ENCODE data around the gene RHOU.
"Not testable (repeated sequence)": the region's sequence is repeated elsewhere in the genome, so short reads cannot be mapped to it uniquely, and the experiment has no call there.

RHOU gene

DNA sequence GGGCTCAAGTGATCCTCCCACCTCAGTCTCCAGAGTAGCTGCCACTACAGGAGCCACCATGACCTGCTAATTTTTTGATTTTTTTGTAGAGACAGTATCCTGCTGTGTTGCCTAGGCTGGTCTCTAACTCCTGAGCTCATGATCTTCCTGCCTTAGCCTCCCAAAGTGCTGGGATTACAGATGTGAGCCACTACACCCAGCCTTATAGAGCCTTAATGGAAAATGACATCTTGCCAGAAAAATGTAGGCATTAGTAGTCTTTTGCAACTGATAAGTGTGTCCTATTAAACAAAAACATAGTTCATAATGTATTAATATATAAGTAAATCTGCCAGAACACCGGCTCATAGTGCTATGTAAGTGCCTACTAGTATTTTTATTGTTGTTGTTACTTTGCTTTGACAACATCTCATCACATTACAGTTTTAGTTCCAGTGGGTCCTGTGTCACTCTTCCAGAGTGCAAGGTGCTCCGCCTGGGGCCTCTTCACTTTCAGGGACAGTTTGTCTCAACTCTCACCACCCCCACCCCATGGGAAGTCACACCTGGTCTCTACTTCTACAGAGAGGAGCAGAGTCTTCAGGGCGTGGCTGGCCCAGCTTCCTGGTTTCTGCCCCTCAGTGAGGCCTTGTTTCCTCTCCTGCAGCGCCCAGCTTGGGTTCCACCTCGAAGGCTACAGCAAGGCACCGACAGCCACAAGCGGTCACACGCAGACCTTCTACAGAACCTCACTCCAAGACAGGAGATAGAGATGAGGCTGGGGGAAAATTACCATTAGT is 30.1 kb downstream of the RHOU start:
- no peak for DNase-seq

GRCh38 chr1:228766788-228767187 is 31.5 kb downstream of the RHOU start:
- no peak for DNase-seq

- no peak for DNase-seq
Observed at GRCh38 chr1:228767636-228768354, 32.5 kb downstream of the RHOU start.

- no peak for DNase-seq
Observed at GRCh38 chr1:228768355-228769000, 33.2 kb downstream of the RHOU start.

DNA sequence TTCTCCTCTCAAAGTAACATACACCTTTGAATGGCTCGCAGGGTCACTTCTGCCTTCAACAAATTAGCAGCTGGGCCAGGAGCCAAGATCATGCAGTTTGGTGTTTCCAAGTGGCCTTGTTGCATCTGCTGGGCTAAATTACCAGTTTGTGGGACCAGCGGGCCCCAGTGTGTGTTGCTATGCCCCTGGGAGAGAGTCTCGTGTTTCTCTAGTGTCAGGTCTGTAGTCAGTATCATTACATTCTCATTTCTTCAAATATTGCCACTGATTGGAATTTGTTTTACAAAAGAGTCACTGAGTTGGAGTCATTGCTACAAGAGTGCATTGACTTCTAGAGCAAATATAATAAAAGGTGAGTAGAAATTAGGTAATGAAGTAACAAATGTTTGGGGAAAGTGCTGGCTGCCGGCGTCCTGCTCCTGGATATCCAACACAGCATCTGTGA is 35.5 kb downstream of the RHOU start:
- DNase-seq = no peak

- DNase-seq = no peak
Observed at GRCh38 chr1:228772516-228773212, 37.4 kb downstream of the RHOU start.

- not testable (repeated sequence) for DNase-seq
Observed at GRCh38 chr1:228775946-228776345, 40.7 kb downstream of the RHOU start.

DNA sequence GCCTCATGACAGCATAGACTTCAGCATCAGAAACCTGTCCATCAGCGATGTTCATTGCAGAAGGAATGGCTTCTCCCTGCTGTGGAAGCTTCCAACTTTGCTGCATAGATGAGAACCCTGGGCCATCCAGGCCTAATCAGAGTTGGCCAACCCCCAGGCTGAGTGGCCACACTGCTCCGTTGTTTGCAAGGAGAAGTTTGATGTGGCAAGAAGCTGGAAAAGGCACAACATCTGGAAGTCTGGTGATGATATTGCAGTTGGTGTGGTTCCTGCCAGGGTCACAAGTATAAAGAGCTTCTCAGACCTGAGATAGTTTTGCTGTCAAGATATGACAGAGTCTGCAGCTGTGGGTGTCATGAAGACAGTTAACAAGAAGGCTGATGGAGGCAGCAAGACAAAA is 41.2 kb downstream of the RHOU start:
- DNase-seq = no peak

DNA sequence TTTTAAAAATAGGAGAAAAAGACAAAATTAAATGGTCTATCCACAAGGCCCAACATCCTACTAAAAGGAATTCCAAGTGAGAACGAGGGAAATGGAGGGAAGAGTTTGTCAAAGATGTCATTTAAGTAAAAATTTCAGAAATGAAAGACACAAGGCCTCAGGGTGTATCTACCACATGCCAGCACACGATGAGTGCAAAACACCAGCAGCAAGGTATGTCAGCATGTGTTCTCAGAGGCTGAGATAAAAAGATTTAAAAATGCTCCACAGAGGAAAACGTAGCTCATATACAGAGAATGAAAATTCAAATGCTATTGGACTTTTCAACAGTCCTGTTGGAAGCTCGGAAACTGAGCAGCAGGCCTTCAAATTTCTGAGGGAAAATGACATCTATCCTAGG is 42.0 kb downstream of the RHOU start:
- DNase-seq = no peak

DNA sequence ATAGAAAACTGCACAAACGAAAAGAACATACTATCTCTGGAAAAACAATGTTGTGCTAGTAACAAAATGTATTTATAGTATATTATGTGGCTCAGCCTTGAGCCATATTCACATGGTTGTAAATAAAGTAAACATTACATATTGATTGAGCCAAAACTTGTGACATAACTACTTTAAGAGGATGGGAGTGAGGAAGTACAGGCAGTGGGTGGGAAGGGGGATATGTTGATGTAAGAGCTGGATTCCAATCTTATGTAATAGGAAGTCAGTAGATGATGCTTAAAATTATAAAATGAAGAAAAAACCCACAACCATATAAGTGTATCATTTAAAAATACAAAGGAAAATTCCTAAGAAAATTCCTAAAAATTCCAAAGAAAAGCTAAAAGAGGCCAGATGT is 42.7 kb downstream of the RHOU start:
- no peak for DNase-seq

DNA sequence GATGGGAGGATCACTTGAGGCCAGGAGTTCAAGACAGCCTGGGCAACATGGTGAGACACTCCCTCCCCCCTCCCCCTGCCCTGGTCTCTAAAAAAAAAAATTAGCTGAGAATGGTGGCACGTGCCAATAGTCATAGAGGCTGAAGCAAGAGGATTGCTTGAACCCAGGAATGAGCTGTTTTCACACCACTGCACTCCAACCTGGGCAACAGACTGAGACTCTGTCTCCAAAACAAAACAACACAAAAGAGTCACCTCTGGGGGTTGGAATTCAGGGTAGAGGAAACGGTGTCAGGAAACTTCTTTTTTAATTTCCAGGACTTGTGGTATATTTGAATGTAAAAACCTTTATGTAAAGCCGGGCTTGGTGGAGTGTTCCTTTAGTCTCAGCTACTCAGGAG is 43.2 kb downstream of the RHOU start:
- DNase-seq = no peak

DNA sequence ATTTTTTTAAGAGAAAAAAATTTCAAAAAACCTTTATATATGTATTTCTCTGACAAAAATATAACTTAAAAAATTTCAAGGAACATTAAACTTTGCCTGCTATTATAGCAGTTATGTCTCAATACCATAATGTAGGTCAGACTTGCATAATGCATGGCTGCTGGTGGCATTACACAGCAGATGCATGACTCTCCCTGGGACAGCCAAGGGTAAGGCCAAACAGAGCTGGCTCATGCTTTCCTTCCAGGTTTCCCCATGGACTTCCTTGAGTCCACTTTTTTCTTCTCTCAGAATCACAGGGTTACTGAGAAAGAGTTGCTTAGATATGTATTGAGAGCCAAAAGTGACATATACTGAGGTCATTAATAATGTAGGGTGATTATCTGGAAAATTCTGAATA is 43.7 kb downstream of the RHOU start:
- no peak for DNase-seq

DNA sequence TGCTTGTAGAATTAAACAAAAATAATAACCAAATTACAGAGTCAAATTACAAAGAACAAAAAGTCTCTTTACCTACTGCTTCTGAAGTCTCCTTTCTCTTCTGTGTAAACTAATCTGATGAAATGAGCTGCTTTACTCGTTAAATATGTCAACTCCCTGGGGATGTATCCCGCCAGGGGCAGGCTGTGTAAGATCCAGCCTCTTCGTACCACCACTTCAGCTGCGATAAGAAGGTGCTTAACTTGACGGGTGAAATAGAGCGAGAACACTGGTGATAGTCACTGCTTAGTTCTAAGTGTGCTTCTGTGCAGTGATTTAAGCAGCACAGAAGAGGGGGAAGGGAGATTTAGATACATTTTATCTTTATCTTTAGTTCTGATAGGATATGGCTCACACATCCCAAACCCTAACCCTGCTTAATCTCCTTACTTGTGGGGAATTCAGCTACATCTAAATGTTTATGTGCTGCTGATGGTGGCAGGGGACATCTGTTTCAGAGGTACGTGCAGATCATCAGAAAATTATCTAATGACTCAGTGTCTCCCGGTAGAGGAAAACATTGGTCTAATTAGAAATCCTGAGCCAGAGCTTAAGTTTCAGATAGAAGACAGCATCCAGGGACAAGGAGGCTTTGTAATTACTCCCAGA is 46.0 kb downstream of the RHOU start:
- peak; percentile 97 for DNase-seq

- DNase-seq = no peak
Observed at GRCh38 chr1:228781809-228782661, 46.8 kb downstream of the RHOU start.

GRCh38 chr1:228782662-228783417 is 47.6 kb downstream of the RHOU start:
- no peak for DNase-seq

GRCh38 chr1:228783418-228784040 is 48.2 kb downstream of the RHOU start:
- DNase-seq = no peak

DNA sequence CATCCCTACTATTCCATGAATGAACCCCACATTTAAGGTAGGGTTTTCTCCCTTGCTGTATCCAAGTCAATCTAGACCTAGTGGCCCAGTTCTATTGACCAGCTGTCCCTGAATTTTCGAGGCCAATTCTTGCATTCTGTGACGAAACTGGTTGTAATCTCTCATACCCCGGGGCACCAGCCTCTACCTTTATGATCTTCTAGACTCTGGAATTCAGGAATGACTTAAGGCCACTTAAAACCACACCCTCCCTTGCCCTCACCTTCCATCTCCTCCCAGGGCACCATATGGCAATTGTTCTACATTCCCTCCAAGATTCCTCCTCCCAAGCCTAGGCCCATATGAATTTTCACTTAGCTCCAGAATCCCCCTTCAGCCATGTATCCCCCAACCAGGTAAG is 48.9 kb downstream of the RHOU start:
- DNase-seq = no peak

- DNase-seq = no peak
Observed at GRCh38 chr1:228785366-228786330, 50.4 kb downstream of the RHOU start.

Data from NCI-H1436 treated with DMSO at 0.1 percent for 48 hours (cell line).